PC-3 (cell line): ENCODE results near the gene FAM107B. TPM values are rescaled to one million over a fixed set of nuclear protein-coding genes. Genes with fewer than 3 reads are reported as not detected.

Experiments
- ATAC-seq: fragments of 200-7000 bp; cut with Tn5 transposase; 2 replicates; pipeline ENCODE4 v1.9.1; 2020; ENCODE audit warnings: mild to moderate bottlenecking, moderate library complexity
- BruUV-seq: library from RNA; stranded (reverse); fragments of 400-500 nt; replicated peaks from 2 replicates; lab custom pipeline; 2021; lab: Mats Ljungman, UMichigan
- CTCF ChIA-PET: fragments of 300-600 bp; sonication (Branson Sonifier 250); formaldehyde crosslinking; loops from one replicate; lab custom pipeline; 2022; ENCODE audit warnings: antibody characterized with exemption; lab: Charles Lee
- POLR2A ChIA-PET: fragments of 300-600 bp; sonication (Branson Sonifier 250); formaldehyde crosslinking; loops from one replicate; lab custom pipeline; 2022; ENCODE audit warnings: antibody characterized with exemption; ENCODE audit not compliant: unreplicated experiment; lab: Charles Lee
- DNase-seq: peaks from one replicate; pipeline ENCODE4 v3.0.0-alpha.2; 2015
- H2AFZ ChIP-seq: fragments of 300-600 bp; sonication (generic); 2 replicates; pipeline ENCODE4 v1.6.0; 2016; ENCODE audit warnings: antibody characterized with exemption, low read length
- H3F3A ChIP-seq: fragments of 300-600 bp; sonication (generic); one replicate; pipeline ENCODE4 v1.6.0; 2017; ENCODE audit warnings: antibody characterized with exemption, low read length, control low read depth, mild to moderate bottlenecking; ENCODE audit not compliant: unreplicated experiment
- H3K27ac ChIP-seq: fragments of 300-600 bp; sonication (generic); 2 replicates; pipeline ENCODE4 v1.5.1; 2016; ENCODE audit warnings: mild to moderate bottlenecking, low read length
- H3K27me3 ChIP-seq: fragments of 300-600 bp; sonication (generic); 2 replicates; pipeline ENCODE4 v1.6.1; 2016; ENCODE audit warnings: low read length, mixed read lengths
- H3K36me3 ChIP-seq: fragments of 300-600 bp; sonication (generic); 2 replicates; pipeline ENCODE4 v1.6.1; 2016; ENCODE audit warnings: low read depth, mixed run types, low read length, mixed read lengths
- H3K4me1 ChIP-seq: fragments of 300-600 bp; sonication (generic); 2 replicates; pipeline ENCODE4 v1.5.1; 2016; ENCODE audit warnings: low read length; ENCODE audit not compliant: insufficient read depth
- H3K4me2 ChIP-seq: fragments of 300-600 bp; sonication (generic); 2 replicates; pipeline ENCODE4 v1.6.0; 2016; ENCODE audit warnings: low read length
- H3K4me3 ChIP-seq: fragments of 300-600 bp; sonication (generic); 2 replicates; pipeline ENCODE4 v1.5.1; 2016; ENCODE audit warnings: mild to moderate bottlenecking, low read length, mixed read lengths
- H3K79me2 ChIP-seq: fragments of 300-600 bp; sonication (generic); 2 replicates; pipeline ENCODE4 v1.6.1; 2017; ENCODE audit warnings: low read length, mixed read lengths
- H3K9ac ChIP-seq: fragments of 300-600 bp; sonication (generic); 2 replicates; pipeline ENCODE4 v1.6.0; 2016; ENCODE audit warnings: mild to moderate bottlenecking, low read length
- H3K9me2 ChIP-seq: fragments of 300-600 bp; sonication (generic); replicated peaks from 2 replicates; pipeline ENCODE4 v1.6.1; 2016; ENCODE audit warnings: mixed run types, low read length, mixed read lengths
- H3K9me3 ChIP-seq: fragments of 300-600 bp; sonication (generic); 2 replicates; pipeline ENCODE4 v1.6.1; 2016; ENCODE audit warnings: low read length, mixed read lengths
- H4K20me1 ChIP-seq: fragments of 300-600 bp; sonication (generic); 2 replicates; pipeline ENCODE4 v1.6.1; 2016; ENCODE audit warnings: low read length, mixed read lengths
- EZH2 ChIP-seq: fragments of 300-600 bp; sonication (generic); IDR thresholded peaks from one replicate; pipeline ENCODE4 v1.6.1; 2017; ENCODE audit warnings: antibody characterized with exemption, mild to moderate bottlenecking, low read length; ENCODE audit not compliant: unreplicated experiment
- EZH2phosphoT487 ChIP-seq: fragments of 300-600 bp; sonication (generic); IDR thresholded peaks from 2 replicates; pipeline ENCODE4 v1.6.1; 2018; ENCODE audit warnings: mild to moderate bottlenecking, antibody characterized with exemption, low read length, borderline replicate concordance
- intact Hi-C: fragments of 100-400 bp; cut with micrococcal nuclease; formaldehyde crosslinking; loops from 2 replicates; pipeline ENCODE4 v1.9.0; 2023
- total RNA-seq: library from RNA; depleted of rRNA; stranded (reverse); fragments of >200 nt; gene quantifications from 2 replicates; pipeline ENCODE4 v1.2.3, GENCODE V29; 2014
- TF ChIP-seq, protein P1 (sequence below): fragments of 300-600 bp; sonication (generic); conservative IDR thresholded peaks from 2 replicates; pipeline ENCODE4 v1.5.1; 2017; ENCODE audit warnings: antibody characterized with exemption, low read depth, mild to moderate bottlenecking, low read length

FAM107B gene
- total RNA-seq, 1 experiment from 2014 or later = 36.6 TPM

DNA sequence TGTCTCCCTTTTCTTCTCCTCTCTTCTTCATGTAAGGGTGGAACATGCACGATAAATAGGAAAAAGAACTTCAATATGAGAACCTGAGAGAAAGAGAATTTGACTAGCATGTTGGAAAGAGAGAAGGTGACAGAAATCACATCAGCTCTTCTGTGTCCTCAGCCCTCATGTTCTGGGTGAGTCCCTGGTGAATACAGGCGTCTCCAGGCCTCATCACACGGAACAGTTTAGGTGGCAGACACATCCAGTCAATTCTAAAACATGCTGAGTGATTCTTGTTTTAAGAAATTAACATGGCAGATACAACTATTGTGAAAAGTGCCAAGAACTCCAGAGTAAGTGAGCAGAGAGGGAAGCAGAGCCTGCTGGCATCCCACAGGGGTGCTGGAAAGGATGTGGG is 96.1 kb downstream of the FAM107B start:
- POLR2A ChIA-PET = no interaction called here
- intact Hi-C loops = no loop called here
- H3K27me3 ChIP-seq = no peaks in the 10 kb centered on the region

DNA sequence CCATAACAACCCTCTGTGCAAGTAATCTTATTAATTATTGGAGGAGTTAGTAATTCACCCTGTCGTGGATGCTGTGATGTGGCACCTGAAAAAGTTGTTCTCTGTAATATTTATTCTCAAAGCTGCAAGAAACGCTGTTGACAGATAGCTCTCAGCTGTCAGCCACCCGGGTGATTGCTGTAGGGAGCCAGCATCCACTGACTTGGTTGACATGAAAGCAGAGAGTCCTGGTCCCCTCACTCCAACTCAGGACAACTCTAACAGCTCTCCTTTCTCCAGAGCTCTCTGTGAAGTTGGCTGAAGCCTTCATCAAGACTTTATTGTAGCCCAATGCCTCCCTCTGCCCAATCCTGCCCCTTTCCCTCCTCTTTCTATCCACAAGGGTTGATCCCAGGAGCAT is 98.0 kb downstream of the FAM107B start:
- H3K4me2 ChIP-seq = no peak overlapping the region
- no TSS peak for BruUV-seq
- no peak overlapping the region for H2AFZ ChIP-seq
- no peak overlapping the region for H3K27ac ChIP-seq
- no peak for TF ChIP-seq EZH2
- TF ChIP-seq EZH2phosphoT487 = no peak
- TF ChIP-seq, protein P1, sequence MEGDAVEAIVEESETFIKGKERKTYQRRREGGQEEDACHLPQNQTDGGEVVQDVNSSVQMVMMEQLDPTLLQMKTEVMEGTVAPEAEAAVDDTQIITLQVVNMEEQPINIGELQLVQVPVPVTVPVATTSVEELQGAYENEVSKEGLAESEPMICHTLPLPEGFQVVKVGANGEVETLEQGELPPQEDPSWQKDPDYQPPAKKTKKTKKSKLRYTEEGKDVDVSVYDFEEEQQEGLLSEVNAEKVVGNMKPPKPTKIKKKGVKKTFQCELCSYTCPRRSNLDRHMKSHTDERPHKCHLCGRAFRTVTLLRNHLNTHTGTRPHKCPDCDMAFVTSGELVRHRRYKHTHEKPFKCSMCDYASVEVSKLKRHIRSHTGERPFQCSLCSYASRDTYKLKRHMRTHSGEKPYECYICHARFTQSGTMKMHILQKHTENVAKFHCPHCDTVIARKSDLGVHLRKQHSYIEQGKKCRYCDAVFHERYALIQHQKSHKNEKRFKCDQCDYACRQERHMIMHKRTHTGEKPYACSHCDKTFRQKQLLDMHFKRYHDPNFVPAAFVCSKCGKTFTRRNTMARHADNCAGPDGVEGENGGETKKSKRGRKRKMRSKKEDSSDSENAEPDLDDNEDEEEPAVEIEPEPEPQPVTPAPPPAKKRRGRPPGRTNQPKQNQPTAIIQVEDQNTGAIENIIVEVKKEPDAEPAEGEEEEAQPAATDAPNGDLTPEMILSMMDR = no peak
- no peaks in the 10 kb centered on the region for H3K9me3 ChIP-seq
- DNase-seq (no peak), ATAC-seq (no peak)
- H3K9ac ChIP-seq = no peak overlapping the region
- CTCF ChIA-PET = no interaction called here
- H3K36me3 ChIP-seq = no peaks in the 10 kb centered on the region
- no peaks in the 10 kb centered on the region for H3K79me2 ChIP-seq
- no peaks in the 10 kb centered on the region for H3F3A ChIP-seq
- H3K4me3 ChIP-seq = no peak overlapping the region
- peaks cover 1% of the 10 kb centered on the region; the same call in 1 of the 2 replicates for H3K4me1 ChIP-seq
- H3K27me3 ChIP-seq = no peaks in the 10 kb centered on the region
- no peaks in the 10 kb centered on the region for H3K9me2 ChIP-seq
- H4K20me1 ChIP-seq = no peaks in the 10 kb centered on the region
- intact Hi-C loops = no loop called here
- POLR2A ChIA-PET = no interaction called here

More for the DNA sequence above, 96.1 kb downstream of the FAM107B start:
- TF ChIP-seq, protein P1 = no peak
- TF ChIP-seq EZH2phosphoT487 (no peak), EZH2 (no peak)
- no peaks in the 10 kb centered on the region for H3K4me1 ChIP-seq
- no peaks in the 10 kb centered on the region for H3K36me3 ChIP-seq
- no peaks in the 10 kb centered on the region for H3K9me2 ChIP-seq
- H4K20me1 ChIP-seq = no peaks in the 10 kb centered on the region
- BruUV-seq = no TSS peak
- H3K4me2 ChIP-seq = no peak overlapping the region
- no peak for ATAC-seq
- CTCF ChIA-PET = no interaction called here
- H3K79me2 ChIP-seq = no peaks in the 10 kb centered on the region
- H3K27ac ChIP-seq = no peak overlapping the region
- no peaks in the 10 kb centered on the region for H3F3A ChIP-seq
- H2AFZ ChIP-seq = no peak overlapping the region
- no peak overlapping the region for H3K9ac ChIP-seq
- no peak overlapping the region for H3K4me3 ChIP-seq
- no peak for DNase-seq
- no peaks in the 10 kb centered on the region for H3K9me3 ChIP-seq

DNA sequence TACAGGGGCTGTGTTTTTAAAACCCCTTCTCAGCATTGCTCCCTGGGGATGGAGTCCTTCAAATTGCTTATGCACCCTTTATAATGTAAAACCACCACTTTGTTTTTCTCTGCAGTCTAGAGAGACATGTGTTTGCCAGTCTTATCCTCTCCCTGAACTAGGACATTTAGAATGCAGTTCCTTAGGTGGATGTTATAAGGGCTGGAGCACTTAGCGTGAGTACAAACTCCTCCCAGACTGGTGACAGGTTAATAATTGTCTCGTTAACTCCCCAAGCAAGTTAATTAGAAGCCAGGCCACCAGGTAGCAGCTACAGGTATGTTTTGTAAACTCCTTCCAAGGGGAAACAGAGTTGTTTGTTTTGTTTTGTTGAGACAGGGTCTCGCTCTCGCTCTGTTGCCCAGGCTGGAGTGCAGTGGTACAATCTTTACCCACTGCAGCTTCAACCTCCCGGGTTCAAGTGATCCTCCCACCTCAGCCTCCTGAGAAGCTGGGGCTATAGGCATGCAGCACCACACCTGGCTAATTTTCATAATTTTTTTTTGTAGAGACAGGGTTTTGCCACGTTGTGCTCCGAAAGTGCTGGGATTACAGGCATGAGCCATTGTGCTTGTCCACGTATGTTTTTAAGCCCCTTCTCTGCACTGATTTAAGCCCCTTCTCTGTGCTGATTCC is 100.2 kb downstream of the FAM107B start:
- no TSS peak for BruUV-seq
- no peaks in the 10 kb centered on the region for H3K79me2 ChIP-seq
- ATAC-seq = no peak
- H3K27ac ChIP-seq = no peak overlapping the region
- ChIA-PET POLR2A (no interaction called here), CTCF (no interaction called here)
- no peaks in the 10 kb centered on the region for H3K9me2 ChIP-seq
- peaks cover 22% of the 10 kb centered on the region for H3K4me1 ChIP-seq
- H3K9me3 ChIP-seq = no peaks in the 10 kb centered on the region
- H2AFZ ChIP-seq = no peak overlapping the region
- H3K4me3 ChIP-seq = no peak overlapping the region
- H3F3A ChIP-seq = peaks cover 9% of the 10 kb centered on the region
- H3K4me2 ChIP-seq = no peak overlapping the region
- no peak for DNase-seq
- H3K27me3 ChIP-seq = no peaks in the 10 kb centered on the region
- TF ChIP-seq, protein P1 = no peak
- TF ChIP-seq EZH2 (no peak), EZH2phosphoT487 (no peak)
- intact Hi-C loops = loop anchor here (5.0 kb wide), 2 partner anchors 103 to 148 kb away; no protein-coding TSS in a partner anchor
- H4K20me1 ChIP-seq = no peaks in the 10 kb centered on the region
- no peak overlapping the region for H3K9ac ChIP-seq
- H3K36me3 ChIP-seq = no peaks in the 10 kb centered on the region
